Neutrophil (primary cell): Measurements from ENCODE around the gene MYH16.

Experiments used
- H3K27ac ChIP-seq: fragments of 200-600 bp; sonication (generic); 2 replicates; pipeline ENCODE4 v1.5.1; 2016; ENCODE audit warnings: mild to moderate bottlenecking, moderate library complexity
- H3K27me3 ChIP-seq: fragments of 200-600 bp; sonication (generic); 2 replicates; pipeline ENCODE4 v1.6.0; 2016; ENCODE audit warnings: mild to moderate bottlenecking
- H3K36me3 ChIP-seq: fragments of 200-600 bp; sonication (generic); 2 replicates; pipeline ENCODE4 v1.5.1; 2017
- H3K4me1 ChIP-seq, 2 experiments: fragments of 200-600 bp in 1 of 2; sonication (generic) in 1 of 2; 1 replicate in 1 of 2; 2 replicates in 1 of 2; pipeline versions ENCODE4 v1.5.1 to v1.6.1; 2013 to 2016; ENCODE audit warnings: low read depth in 1 of 2, low read length in 1 of 2, mild to moderate bottlenecking in 1 of 2, moderate library complexity in 1 of 2; ENCODE audit not compliant: control insufficient read depth in 1 of 2, insufficient read depth in 1 of 2
- H3K4me3 ChIP-seq, 2 experiments: fragments of 200-600 bp in 1 of 2; sonication (generic) in 1 of 2; 1 replicate in 1 of 2; 2 replicates in 1 of 2; pipeline ENCODE4 v1.5.1; 2013 to 2016; ENCODE audit warnings: low read depth in 1 of 2, low read length in 1 of 2, mild to moderate bottlenecking in 1 of 2, moderate library complexity in 1 of 2
- H3K9me3 ChIP-seq: fragments of 200-600 bp; sonication (generic); 2 replicates; pipeline ENCODE4 v1.5.1; 2016
- CTCF ChIP-seq: fragments of 200-600 bp; sonication (generic); IDR thresholded peaks from 2 replicates; pipeline ENCODE4 v1.5.1; 2016; ENCODE audit warnings: antibody characterized with exemption

The MYH16 gene

DNA sequence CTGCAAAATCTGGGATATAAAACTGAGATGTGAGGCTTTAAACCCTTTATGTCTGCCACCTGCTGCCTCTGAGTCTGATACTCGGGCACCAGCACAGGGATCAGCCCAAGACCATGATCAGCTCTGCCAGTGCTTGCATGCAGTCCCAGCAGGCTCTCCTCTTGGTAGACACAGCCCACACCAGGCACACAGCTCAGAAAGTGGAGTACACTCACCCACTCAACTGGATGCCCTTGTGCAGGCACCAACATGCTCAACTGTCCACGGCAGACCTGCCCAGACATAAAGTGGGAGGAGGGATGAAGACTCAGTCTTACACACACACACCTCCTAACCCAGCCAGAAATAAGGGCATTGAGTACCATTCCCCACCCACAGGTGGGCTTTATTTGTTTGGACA is 18.2 kb upstream of the MYH16 start:
- H3K27ac ChIP-seq = no peak overlapping the region
- no peaks in the 10 kb centered on the region for H3K9me3 ChIP-seq
- H3K4me1 ChIP-seq = no peaks in the 10 kb centered on the region
- H3K27me3 ChIP-seq = peaks cover 4% of the 10 kb centered on the region
- no peak overlapping the region for H3K4me3 ChIP-seq
- no peak for TF ChIP-seq CTCF
- no peaks in the 10 kb centered on the region for H3K36me3 ChIP-seq

GRCh38 chr7:99255463-99255862 is 17.2 kb upstream of the MYH16 start:
- H3K27me3 ChIP-seq = peaks cover 4% of the 10 kb centered on the region
- H3K27ac ChIP-seq = no peak overlapping the region
- H3K4me3 ChIP-seq = no peak overlapping the region
- H3K4me1 ChIP-seq = no peaks in the 10 kb centered on the region
- no peaks in the 10 kb centered on the region for H3K9me3 ChIP-seq
- no peaks in the 10 kb centered on the region for H3K36me3 ChIP-seq
- TF ChIP-seq CTCF = no peak

DNA sequence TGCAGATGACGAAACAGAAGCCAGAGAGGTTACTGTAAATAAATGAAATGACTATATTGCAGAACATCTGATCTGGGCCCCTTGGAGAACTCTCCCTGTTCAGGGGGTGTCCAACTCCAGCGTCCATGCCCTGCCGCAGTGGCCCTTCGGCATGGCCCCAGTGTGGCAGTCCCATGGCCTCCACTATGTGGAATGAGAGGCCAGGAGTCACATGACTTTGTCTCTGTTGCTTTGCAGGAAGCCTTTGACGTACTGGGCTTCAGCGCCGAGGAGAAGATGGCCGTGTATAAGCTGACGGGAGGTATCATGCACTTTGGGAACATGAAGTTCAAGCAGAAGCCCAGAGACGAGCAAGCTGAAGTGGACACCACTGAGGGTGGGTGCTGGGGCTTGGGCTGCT is 15.6 kb upstream of the MYH16 start:
- no peak for TF ChIP-seq CTCF
- Histone ChIP-seq H3K4me1 (no peaks in the 10 kb centered on the region), H3K27me3 (peaks cover 4% of the 10 kb centered on the region), H3K4me3 (no peak overlapping the region), H3K27ac (no peak overlapping the region), H3K9me3 (no peaks in the 10 kb centered on the region), H3K36me3 (no peaks in the 10 kb centered on the region)

- Histone ChIP-seq H3K27me3 (peaks cover 3% of the 10 kb centered on the region), H3K4me1 (no peaks in the 10 kb centered on the region), H3K27ac (no peak overlapping the region), H3K4me3 (no peak overlapping the region), H3K36me3 (no peaks in the 10 kb centered on the region), H3K9me3 (no peaks in the 10 kb centered on the region)
- no peak for TF ChIP-seq CTCF
Measured at GRCh38 chr7:99257675-99258074, 15.0 kb upstream of the MYH16 start.

- no peaks in the 10 kb centered on the region for H3K4me1 ChIP-seq
- H3K36me3 ChIP-seq = no peaks in the 10 kb centered on the region
- no peak overlapping the region for H3K27ac ChIP-seq
- no peaks in the 10 kb centered on the region for H3K9me3 ChIP-seq
- no peaks in the 10 kb centered on the region for H3K27me3 ChIP-seq
- no peak for TF ChIP-seq CTCF
- H3K4me3 ChIP-seq = no peak overlapping the region
Measured at GRCh38 chr7:99258501-99258900, 14.1 kb upstream of the MYH16 start.

DNA sequence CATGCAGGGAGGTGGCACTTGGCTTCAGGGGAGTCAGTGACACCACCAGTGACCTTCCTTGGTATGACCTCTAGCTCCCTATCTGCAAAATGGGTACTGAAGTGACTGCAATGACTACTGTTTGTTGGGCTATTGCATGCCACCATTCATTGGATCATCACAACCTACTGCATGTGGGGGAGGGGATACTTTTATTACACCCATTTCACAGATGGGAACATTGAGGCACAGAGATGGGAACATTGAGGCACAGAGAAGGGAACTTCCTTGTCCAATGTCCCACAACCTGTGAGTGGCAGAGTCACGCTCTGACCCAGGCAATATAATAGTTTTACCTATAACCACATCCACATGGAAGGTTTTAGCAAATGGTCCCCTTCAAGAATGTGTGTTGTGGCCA is 12.2 kb upstream of the MYH16 start:
- no peaks in the 10 kb centered on the region for H3K9me3 ChIP-seq
- H3K4me1 ChIP-seq = no peaks in the 10 kb centered on the region
- no peak overlapping the region for H3K4me3 ChIP-seq
- H3K27me3 ChIP-seq = no peaks in the 10 kb centered on the region
- TF ChIP-seq CTCF = no peak
- H3K36me3 ChIP-seq = no peaks in the 10 kb centered on the region
- no peak overlapping the region for H3K27ac ChIP-seq
